SK-N-SH (cell line): ENCODE data around the gene GDF3.

Experiments
- EZH2phosphoT487 ChIP-seq: fragments of 200-600 bp; sonication (generic); IDR thresholded peaks from 2 replicates; pipeline ENCODE4 v1.6.1; 2017; ENCODE audit warnings: low read depth, mixed run types, mild to moderate bottlenecking, antibody characterized with exemption, moderate library complexity, borderline replicate concordance
- GABPA ChIP-seq: IDR thresholded peaks from 2 replicates; pipeline ENCODE4 v1.4.0; 2012; ENCODE audit warnings: low read depth, mild to moderate bottlenecking
- POLR2AphosphoS5 ChIP-seq: IDR thresholded peaks from 2 replicates; pipeline ENCODE4 v1.6.1; 2012; ENCODE audit warnings: low read depth, low read length
- RFX5 ChIP-seq: IDR thresholded peaks from 2 replicates; pipeline ENCODE4 v1.6.1; 2012; ENCODE audit warnings: mild to moderate bottlenecking, improper control_type of control experiment, low read length
- SIN3A ChIP-seq: IDR thresholded peaks from 2 replicates; pipeline ENCODE4 v1.6.1; 2012; ENCODE audit warnings: low read depth, mild to moderate bottlenecking, low read length, moderate library complexity, borderline replicate concordance
- TF ChIP-seq, protein P1 (sequence below): fragments of 200-600 bp; sonication (generic); IDR thresholded peaks from 2 replicates; pipeline ENCODE4 v1.6.1; 2017; ENCODE audit warnings: antibody characterized with exemption, mild to moderate bottlenecking, moderate library complexity

GRCh38 chr12:7719946-7720730 is 24.6 kb upstream of the GDF3 start:
- no peak for TF ChIP-seq RFX5
- TF ChIP-seq, protein P1, sequence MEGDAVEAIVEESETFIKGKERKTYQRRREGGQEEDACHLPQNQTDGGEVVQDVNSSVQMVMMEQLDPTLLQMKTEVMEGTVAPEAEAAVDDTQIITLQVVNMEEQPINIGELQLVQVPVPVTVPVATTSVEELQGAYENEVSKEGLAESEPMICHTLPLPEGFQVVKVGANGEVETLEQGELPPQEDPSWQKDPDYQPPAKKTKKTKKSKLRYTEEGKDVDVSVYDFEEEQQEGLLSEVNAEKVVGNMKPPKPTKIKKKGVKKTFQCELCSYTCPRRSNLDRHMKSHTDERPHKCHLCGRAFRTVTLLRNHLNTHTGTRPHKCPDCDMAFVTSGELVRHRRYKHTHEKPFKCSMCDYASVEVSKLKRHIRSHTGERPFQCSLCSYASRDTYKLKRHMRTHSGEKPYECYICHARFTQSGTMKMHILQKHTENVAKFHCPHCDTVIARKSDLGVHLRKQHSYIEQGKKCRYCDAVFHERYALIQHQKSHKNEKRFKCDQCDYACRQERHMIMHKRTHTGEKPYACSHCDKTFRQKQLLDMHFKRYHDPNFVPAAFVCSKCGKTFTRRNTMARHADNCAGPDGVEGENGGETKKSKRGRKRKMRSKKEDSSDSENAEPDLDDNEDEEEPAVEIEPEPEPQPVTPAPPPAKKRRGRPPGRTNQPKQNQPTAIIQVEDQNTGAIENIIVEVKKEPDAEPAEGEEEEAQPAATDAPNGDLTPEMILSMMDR, result no peak
- no peak for TF ChIP-seq SIN3A
- no peak for TF ChIP-seq GABPA
- TF ChIP-seq EZH2phosphoT487, result no peak
- no peak for TF ChIP-seq POLR2AphosphoS5
